ENCODE results near the gene RASSF4.

- TF ChIP-seq, protein P1, sequence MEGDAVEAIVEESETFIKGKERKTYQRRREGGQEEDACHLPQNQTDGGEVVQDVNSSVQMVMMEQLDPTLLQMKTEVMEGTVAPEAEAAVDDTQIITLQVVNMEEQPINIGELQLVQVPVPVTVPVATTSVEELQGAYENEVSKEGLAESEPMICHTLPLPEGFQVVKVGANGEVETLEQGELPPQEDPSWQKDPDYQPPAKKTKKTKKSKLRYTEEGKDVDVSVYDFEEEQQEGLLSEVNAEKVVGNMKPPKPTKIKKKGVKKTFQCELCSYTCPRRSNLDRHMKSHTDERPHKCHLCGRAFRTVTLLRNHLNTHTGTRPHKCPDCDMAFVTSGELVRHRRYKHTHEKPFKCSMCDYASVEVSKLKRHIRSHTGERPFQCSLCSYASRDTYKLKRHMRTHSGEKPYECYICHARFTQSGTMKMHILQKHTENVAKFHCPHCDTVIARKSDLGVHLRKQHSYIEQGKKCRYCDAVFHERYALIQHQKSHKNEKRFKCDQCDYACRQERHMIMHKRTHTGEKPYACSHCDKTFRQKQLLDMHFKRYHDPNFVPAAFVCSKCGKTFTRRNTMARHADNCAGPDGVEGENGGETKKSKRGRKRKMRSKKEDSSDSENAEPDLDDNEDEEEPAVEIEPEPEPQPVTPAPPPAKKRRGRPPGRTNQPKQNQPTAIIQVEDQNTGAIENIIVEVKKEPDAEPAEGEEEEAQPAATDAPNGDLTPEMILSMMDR (IDR thresholded peaks at IDR 0.05; ENCODE audit: insufficient read depth, low read depth, low read length), result no peak
- TF ChIP-seq EZH2 (IDR thresholded peaks at IDR 0.05; ENCODE audit: insufficient read depth, low read length), result no peak
These were observed 38.6 kb downstream of the RASSF4 start for GRCh38 chr10:44998146-44998631.

All from astrocyte (in vitro differentiated cells and primary cell).